ENCODE results near the gene C11orf42. TPM values are rescaled to one million over a fixed set of nuclear protein-coding genes. Genes with fewer than 3 reads are reported as not detected.
"Not testable (repeated sequence)": the region's sequence is repeated elsewhere in the genome, so short reads cannot be mapped to it uniquely, and the experiment has no call there.

The C11orf42 gene
- total RNA-seq, 1 donor = not detected

DNA sequence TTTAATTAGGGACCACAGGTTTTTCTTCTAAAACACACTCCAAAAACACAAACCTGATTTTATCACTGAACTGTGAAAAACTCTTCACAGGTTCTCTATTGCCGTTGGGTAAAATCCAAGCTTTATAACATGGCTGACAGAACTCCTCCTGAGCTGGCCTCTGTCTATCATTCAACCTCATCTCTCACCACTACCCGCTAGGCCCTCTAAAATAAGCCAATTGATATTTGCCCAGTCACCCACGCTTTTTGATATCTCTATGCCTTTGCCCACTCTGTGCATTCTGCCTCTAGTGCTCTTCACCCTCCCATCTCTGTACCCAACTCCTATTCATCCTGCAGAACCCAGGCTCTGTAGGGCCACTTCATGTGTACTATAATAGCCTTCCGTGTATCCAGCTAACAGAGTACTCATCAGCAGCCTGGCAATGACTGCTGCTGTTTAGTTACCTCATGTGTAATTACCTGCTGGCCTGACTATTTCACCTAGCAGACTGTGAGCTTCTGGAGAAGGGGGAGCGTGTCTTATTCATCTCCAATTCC, 32.5 kb downstream of the C11orf42 start:
- H3K4me3 ChIP-seq (ENCODE audit: low read depth, low read length) = no peak overlapping the region
- DNase-seq (ENCODE audit: low read depth) = no peak
- TF ChIP-seq CTCF (IDR thresholded peaks at IDR 0.05; ENCODE audit: insufficient read depth, low read length) = no peak

- no peak for DNase-seq (ENCODE audit: low read depth)
- no peak for TF ChIP-seq CTCF (IDR thresholded peaks at IDR 0.05; ENCODE audit: insufficient read depth, low read length)
- H3K4me3 ChIP-seq (ENCODE audit: low read depth, low read length) = no peak within 1 kb of the TSS
Observed at GRCh38 chr11:6238902-6239301, 33.5 kb downstream of the C11orf42 start, which contains the start of gene CNGA4. Gene CNGA4 (plus strand): TSS chr11:6239089. CDS start chr11:6239207, 118 bp downstream.

GRCh38 chr11:6240139-6240538, 34.8 kb downstream of the C11orf42 start:
- no peak overlapping the region for H3K4me3 ChIP-seq (ENCODE audit: low read depth, low read length)
- TF ChIP-seq CTCF (IDR thresholded peaks at IDR 0.05; ENCODE audit: insufficient read depth, low read length) = no peak
- no peak for DNase-seq (ENCODE audit: low read depth)

GRCh38 chr11:6240781-6241180, 35.4 kb downstream of the C11orf42 start:
- no peak for TF ChIP-seq CTCF (IDR thresholded peaks at IDR 0.05; ENCODE audit: insufficient read depth, low read length)
- no peak overlapping the region for H3K4me3 ChIP-seq (ENCODE audit: low read depth, low read length)
- DNase-seq (ENCODE audit: low read depth) = no peak

GRCh38 chr11:6241316-6241715, 36.0 kb downstream of the C11orf42 start:
- H3K4me3 ChIP-seq (ENCODE audit: low read depth, low read length) = no peak overlapping the region
- TF ChIP-seq CTCF (IDR thresholded peaks at IDR 0.05; ENCODE audit: insufficient read depth, low read length) = no peak
- no peak for DNase-seq (ENCODE audit: low read depth)

- DNase-seq (ENCODE audit: low read depth) = no peak
- H3K4me3 ChIP-seq (ENCODE audit: low read depth, low read length) = no peak overlapping the region
- TF ChIP-seq CTCF (IDR thresholded peaks at IDR 0.05; ENCODE audit: insufficient read depth, low read length) = no peak
Observed at GRCh38 chr11:6245536-6245935, 40.2 kb downstream of the C11orf42 start.

DNA sequence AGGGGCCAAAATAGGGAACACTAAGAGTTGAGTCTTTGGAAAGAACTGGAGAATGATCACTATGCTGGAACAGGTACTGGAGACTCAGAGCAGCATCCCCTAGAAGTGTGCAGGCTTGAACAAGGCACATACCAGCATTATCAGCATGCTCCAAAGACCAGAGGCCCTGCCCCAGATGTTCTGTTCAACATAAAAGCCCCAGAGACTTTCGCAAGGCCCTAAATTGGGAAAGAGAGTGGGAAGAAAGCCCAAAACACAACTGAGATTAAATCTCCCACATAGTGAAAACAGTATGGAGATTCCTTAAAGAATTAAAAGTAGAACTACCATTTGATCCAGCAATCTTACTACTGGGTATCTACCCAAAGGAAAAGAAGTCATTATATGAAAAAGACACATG, 42.9 kb downstream of the C11orf42 start:
- DNase-seq (ENCODE audit: low read depth) = peak; percentile 95
- TF ChIP-seq CTCF (IDR thresholded peaks at IDR 0.05; ENCODE audit: insufficient read depth, low read length) = no peak
- H3K4me3 ChIP-seq (ENCODE audit: low read depth, low read length) = no peak overlapping the region

DNA sequence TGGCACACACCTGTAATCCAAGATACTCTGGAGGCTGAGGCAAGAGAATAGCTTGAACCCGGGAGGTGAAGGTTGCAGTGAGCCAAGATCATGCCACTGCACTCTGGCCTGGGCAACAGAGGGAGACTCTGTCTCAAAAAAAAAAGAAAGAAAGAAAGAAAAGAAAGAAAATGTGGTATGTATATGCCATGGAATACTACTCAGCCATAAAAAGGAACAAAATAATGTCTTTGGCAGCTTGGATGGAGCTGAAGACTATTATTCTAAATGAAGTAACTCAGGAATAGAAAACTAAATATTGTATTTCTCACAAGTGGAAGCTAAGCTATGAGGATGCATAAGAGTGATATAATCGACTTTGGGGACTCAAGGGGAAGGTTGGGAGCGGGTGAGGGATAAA, 43.5 kb downstream of the C11orf42 start:
- H3K4me3 ChIP-seq (ENCODE audit: low read depth, low read length); DNase-seq (ENCODE audit: low read depth): not testable (repeated sequence)
